NCI-H460 (cell line): ENCODE data around the gene RAD51B. TPM values are rescaled to one million over a fixed set of nuclear protein-coding genes. Genes with fewer than 3 reads are reported as not detected.
A peak's percentile ranks its signal among the peaks of the same experiment; 100 is the strongest.

Experiments used
- DNase-seq: peaks from one replicate; pipeline ENCODE4 v3.0.0-alpha.2; 2016; ENCODE audit warnings: low read depth; ENCODE audit errors: extremely low read depth
- total RNA-seq: library from RNA; depleted of rRNA; stranded (reverse); fragments of >200 nt; shearing (Covaris generic); gene quantifications from 2 replicates; pipeline ENCODE4 v1.2.3, GENCODE V29; 2014

The RAD51B gene
- total RNA-seq, 1 experiment from 2014 or later, result 13.4 TPM

DNA sequence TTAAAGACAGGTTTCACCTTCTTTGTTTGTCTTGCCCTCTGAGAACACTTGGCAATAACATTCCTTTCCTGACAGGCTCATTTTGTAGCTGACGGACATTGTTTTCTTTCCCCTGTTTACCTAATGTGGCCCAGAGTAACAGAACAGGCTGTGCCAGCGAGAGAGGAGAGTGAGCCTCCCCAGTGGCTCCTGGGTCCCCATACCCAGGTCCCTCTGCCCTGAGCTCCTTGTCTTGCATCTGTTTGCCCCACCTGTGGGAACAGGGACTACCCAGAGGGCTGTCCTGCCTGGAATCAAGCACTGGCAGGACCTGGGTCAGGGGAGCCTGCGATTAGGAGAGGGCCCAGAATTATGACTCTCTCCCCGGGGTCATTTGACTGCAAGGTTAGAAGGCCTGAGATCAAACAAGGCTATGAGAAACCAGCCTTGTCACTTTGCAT lies 750.4 kb downstream of the RAD51B start:
- no peak for DNase-seq

DNA sequence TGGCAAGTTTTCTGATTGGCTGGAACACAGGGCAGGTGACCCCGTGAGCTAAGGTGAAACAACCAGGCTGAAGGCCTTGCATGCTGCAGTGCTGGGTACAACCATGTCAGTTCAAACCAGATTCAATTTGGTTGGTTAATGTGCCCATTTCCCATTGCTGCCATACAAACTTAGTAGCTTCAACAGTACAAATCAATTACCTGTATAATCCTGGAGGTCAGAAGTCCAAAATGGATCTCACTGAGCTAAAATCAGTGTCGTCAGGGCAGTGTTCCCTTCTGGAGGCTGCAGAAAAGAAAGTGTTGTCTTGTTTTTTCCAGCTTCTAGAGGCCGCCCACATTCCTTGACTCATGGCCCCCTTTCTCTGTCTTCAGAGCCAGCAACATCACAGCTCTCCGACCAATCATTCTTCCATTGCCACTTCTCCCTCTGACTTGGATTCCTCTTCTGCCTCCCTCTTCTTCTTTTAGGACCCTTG lies 751.6 kb downstream of the RAD51B start:
- no peak for DNase-seq

DNA sequence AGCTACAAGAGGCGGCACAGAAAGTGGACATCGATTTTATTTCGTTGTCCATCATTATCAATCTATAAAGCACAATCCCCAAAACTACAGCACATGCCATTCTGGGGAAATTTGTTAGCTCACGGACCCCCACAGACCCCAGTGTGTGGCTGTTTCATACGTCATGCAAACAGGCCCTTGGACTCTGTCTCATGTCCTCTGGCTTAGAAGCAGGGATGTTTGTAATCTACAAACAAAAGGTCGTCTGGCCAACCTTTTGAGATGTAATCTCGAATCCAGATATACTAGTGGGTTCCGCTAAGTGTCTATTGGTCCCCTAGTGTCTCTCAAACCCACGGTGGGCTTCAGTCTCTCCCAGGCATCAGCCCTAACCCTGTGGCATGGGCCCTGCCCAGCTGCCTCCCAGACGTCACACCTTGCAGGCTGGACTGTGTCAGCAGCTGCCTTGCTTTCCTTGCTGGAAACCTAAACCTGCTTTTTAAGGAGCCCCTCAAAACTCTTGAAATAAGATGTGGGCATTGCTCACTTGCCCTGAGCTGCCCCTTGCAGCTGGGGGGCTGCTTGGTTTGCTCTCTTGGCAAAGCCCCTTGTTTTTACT lies 752.4 kb downstream of the RAD51B start:
- no peak for DNase-seq

DNA sequence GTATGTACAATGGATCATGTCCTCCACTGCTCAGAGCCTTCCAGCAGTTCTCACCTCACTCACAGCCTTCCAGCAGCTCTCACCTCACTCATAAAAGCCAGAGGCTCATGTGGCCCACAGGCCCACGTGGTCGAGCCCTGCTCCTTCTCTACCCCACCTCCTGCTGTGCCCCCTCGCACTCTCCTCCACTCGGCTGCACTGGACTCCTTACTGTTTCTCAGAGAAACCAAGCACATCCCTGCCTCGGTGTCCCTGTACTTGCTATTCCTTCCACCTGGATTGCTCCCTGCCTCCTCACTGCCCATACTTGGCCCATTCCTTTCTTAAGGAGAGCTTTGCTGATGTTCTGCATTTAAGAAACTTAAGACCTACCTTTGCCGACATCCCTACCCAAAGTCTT lies 753.5 kb downstream of the RAD51B start:
- no peak for DNase-seq

DNA sequence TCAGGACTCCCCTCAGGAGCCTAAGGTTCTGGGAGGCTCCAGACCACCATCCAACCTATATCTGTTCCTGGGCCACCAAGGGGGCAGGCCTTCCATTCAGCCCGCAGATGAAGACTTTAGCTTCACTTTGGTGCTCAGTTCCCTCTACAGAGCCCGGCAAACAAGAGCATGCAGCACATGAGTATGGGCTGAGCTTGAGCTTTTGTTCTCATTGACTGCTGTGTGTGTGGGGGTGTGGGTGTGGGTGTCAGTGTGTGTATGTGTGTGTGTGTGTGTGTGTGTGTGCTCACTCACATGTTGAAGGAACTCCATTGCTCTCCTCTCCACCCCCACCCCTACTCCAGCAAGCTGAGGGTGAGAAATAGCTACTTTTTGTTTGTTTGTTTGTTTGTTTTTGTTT lies 754.1 kb downstream of the RAD51B start:
- no peak for DNase-seq

DNA sequence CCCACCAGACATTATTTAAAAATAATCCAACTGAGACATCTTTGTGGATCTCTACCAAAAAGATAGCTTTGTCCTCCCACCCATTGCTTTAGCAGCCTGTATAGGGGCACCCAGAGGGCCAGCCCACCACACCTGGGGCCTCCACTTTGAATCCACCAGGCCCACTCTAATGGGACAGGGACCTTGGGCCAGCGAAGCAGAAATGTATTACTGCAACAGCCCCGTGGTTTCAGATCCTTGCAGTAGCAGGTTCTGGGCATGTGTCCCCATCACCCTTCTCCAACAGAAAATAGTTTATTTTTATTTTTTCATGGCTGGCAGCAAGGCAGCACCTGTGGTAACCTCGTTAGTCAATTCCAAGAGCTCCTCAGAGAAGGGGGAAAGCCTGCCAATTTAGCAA lies 754.9 kb downstream of the RAD51B start:
- no peak for DNase-seq

DNA sequence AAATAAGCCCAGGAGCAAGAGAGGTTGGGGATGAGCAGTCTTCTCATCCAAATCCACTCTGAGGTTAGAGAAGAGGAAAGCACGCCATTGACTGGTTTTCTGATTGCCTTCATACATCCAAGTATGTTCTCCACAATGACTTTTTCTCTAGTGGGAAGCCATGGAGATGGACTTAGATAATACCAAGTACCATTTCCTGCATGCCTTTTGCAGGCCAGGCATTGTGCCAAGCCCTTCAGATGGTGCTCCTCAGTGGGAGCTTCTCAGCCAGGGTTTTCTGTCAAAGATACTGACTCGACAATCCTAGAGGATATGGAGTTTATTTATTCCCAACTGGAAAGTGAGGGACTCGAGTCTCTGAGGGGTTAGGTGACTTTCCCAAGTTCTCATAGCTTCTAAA lies 755.3 kb downstream of the RAD51B start:
- DNase-seq, result no peak

DNA sequence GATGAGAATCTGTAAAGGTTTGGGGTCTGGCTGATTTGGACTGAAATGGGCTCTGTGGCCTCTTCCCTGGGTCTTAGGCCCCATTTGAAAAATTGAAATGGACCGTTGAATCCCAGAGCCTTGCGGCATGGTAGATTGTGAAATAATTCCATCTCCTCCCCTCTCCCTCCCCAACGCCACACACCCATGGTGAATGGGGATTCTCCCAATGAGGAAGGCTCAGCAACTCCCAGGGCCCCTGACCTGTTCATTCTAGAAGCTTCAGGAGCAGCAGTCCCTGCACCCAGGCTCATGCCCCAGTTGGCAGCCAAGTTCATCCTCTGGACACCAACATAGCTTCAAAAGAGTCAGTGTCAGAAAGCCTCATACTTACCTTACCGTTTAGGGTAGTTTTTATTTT lies 755.8 kb downstream of the RAD51B start:
- DNase-seq, result no peak

DNA sequence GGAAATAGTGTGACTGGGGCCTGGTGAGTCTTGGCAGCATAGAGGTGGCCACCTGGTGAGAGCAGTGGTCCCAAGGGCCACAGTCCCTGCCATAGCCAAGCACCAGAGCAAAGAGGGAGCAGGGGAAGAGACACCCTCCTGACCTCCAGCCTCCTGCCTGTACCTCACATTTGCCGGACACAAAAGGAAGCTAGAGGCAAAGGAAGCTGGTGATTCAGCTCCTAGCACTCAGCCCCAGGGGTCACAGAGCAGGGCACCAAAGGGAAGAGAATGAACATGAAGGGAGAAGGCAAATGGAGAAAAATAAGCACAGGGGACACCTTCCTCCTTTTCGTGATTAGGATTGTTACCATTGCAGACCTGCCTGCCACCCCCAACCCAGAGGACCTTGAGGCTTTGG lies 756.5 kb downstream of the RAD51B start:
- DNase-seq, result no peak

DNA sequence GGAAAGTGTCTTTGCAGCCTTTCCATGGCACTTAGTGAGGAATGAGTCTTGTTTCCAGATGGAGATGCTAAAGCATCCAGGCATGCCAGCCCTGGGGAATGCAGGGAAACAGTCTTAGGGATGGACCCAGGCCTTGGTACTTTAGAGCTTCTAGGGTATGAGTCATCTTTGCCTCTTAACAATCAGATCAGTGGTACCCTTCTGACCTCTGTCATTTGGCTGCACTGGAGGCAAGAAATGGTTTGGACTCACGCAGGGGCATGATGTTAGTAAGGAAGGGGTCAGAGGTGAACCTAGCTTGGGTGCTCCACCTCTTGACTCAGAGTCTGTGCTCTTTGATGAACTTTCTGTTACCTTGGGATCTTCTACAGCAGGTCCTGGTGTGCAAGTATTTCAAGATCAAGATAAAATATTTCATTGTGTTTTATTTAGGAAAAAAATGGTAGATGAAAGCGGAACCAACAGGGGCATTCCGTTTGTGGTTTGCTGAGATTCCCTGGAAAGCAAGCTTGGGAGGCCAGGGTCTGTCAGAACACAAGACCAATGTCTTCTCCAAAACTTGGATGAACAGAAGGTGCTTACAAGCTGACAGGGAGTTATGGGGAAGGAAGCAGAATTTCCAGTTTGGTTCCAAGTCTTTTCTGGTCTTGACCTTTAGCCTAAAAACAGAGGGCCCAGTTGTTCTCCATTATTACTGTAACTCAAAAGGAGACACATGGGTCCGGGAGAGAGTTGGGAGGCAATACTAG lies 757.1 kb downstream of the RAD51B start:
- DNase-seq, result no peak

DNA sequence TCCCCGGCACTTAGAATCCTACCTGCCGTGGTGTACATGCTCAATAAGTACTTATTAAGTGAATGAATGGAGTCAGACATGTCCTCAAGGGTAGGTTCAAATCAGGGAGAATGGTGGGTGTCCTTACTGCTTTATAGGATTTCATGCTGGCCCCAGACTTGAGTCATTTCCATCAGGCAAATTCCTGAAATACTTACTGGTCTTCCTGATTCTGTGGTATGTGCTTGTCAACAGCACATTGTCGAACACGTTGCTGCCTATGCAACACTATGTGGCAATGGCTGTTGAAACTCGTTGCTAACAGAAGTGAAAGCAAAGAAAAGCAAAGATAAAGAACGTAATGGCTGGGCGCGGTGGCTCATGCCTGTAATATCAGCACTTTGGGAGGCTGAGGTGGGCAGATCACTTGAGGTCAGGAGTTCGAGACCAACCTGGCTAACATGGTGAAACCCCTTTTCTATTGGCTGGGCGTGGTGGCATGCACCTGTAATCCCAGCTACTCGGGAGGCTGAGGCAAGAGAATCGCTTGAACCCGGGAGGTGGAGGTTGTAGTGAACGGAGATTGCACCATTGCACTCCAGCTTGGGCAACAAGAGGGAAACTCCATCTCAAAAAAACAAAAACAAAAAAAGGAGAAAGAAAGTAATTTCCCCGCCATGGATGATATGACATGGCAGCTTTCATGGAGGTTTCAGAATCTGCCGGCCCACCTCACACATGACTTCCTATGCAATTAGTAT lies 758.4 kb downstream of the RAD51B start:
- peak; percentile 58 for DNase-seq

DNA sequence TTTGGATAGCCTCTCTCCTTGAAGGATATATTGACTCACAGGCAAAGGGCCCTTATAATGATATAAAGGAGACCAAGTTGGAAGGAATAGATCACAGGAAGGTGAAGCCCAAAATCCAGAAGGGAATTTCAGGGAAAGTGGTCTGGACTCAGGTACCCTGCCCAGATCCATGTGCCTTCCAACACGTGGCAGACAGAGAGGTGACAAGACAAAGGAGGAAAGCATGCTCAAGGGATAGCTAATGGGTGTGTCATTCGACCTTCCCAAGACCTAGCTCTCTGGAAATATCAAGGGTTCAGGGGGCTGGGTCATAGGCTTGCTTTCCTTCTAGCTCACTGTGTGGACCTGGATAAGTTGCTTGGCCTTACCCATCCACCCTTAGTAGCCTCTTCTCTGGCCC lies 759.0 kb downstream of the RAD51B start:
- DNase-seq, result no peak

DNA sequence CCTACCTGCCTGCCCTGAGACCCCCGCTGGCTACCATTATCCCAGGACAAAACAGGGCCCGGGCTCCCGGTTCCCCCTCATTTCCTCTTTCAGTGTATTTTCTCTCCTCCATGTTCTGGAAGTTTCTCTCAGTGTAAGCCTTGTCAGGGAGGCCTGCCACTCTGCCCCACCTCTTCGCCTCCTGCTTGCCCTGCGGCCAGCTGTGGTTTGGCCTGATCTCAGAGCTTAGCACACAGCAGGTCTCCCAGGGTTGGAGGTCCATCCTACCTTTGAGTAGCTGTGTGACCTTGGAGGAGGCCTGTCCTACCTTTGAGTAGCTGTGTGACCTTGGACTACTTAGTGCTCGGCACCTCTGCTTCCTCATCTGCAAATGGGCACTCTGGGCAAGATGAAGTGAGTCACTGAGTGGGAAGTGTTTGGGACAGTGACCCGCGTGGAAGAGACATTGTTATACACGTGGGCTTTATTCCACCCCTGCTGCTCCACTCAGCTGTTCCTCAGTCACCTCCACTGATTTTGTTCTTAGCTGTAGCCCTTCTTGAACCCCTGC lies 760.6 kb downstream of the RAD51B start:
- DNase-seq, result no peak

DNA sequence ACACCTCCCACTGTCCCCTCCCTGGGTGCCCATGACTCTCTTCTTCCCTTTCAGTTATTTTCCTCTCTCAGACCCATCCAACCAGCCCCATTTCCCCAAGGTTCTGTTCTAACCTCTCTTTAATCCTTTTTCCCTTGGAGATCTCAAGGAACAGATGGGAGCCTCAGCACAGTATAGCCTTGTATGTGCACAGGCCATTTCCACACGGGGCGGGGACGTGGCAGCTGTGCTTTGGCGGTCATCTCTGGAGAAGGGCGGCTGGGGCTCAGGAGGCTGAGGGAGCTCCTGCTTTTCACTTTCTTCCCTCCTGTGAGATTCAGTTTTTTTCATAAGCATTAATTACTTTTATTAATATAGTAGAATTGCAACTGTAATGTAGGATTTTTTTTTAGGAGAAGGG lies 761.1 kb downstream of the RAD51B start:
- no peak for DNase-seq

DNA sequence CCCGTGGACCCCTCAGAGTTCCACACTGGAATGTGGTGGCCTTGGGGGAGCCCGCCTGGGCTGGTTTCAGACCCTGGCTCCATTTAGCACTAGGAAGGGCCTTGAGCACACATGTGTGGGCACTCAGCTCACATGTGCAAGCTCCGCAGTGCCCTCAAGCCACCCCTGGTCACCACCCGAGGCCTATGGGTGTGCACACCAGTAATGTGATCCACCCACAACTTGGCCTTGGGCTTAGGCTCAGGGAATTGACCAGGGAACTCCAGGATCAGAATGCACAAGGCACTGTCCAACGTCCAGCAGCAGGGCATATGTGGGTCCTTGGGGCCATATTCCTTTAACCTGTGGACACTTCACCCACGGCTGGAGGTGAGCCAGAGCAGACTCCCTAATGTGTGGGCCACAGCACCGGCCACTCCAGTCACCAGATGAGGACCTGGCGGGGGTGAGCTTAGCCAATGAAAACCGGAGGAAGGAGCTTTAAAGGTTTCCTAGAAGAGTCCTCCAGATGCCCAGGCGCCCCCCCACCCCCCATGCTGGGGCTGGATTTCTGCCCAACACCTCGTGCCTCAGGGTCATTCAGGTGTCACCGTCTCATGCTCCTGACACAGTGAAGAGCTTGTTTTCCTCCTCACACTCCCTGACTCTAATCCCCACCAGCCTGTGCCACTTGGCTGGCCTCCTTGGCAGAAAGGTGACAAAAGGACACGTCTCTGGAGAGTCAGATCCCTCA lies 764.1 kb downstream of the RAD51B start:
- DNase-seq, result no peak

DNA sequence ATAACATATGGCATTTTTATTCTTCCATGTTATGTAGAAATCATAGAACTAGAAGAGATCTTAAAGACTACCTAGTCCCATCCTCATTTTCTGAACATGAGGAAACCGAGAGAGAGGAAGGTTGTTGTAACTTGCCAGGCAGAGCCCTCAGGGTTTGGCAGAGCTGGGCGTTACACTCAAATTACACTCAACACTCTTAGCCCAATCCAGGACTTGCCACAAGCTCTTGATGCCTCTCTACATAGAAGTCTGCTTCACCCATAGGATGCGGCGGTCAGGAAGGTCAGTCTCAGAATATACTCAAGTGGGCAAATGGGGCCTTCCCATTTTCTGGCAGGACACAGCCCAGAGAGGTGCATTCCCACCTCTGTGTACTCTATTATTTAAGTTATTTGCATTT lies 765.2 kb downstream of the RAD51B start:
- DNase-seq, result no peak

DNA sequence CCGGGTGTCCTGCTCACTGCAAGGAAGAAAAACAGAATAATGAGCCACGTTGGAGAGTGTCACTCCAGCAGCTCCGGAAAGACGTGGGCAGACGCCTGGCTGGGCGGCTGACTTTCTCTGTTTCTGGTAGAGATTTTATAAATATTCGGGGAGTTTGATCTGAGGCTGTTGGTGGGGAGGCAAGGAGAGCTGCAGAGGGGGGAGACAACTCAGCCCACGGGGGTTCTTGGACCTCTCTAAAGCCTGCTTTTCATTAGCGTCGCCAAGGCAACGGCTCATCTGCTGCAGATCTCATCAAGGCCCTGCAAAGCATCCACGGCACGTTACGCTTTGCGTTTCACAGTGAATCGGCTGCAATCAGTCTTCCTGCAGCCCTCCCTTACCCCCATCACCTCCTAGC lies 766.1 kb downstream of the RAD51B start:
- DNase-seq, result no peak

DNA sequence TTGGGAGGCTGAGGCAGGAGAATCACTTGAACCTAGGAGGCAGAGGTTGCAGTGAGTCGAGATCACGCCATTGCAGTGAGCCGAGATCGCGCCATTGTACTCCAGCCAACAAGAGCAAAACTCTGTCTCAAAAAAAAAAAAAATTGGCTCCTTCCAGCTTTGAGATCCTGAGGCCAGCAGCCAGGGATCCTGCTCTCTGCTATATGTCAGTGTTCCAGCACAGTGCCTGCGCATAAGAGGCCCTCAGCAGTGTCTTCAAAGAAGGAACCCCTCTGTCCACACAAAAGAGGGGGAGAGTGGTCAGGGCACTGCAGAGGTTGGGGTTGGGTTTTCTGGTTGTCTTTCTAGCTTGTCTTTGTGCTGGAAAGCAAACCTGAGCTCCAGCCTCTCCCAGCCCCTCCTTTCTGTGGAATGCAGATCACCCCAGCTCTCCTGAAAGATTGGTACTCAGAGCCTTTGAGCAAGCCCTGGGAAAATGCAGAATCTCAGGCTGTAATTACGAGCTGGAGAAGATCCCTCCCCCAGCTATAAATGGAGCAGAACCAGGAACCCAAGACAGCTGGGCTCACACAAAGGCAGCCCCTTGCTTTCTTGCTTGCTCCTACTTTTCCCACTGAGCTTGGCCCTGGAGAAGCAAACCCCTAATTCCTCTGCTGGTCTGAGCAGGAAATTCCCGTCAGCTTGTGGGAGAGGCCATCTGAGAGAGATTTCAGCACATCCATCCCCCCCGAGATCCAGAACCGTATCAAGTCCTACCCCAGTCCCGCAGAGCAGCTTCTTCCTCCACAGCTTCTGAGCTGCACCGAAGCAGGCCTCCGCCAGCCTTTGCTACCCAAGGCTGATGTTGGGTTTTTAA lies 767.5 kb downstream of the RAD51B start:
- no peak for DNase-seq

DNA sequence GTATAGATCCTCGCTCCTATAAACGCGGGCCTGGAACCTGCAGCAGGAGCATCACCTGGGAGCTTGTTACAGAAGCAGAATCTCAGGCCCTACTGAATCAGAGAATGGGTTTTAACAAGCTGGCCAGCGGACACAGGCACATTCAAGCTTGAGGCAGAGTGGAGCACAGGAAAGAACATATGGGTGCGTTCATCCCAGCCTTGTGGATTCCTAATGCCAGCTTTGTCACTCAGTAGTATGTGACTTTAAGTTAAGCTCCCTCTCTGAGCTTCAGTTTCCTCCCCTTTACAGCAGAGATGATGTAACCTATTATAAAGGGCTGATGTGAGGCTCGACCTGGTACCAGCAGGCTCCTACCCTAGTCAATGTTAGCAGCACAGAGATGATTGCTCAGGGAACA lies 768.4 kb downstream of the RAD51B start:
- no peak for DNase-seq
